Bronchus fibroblast of lung (primary cell): Measurements from ENCODE around the gene IL20RA. TPM values are rescaled to one million over a fixed set of nuclear protein-coding genes. Genes with fewer than 3 reads are reported as not detected.

Source experiments
- total RNA-seq: library from RNA; depleted of rRNA; stranded (reverse); fragments of >200 nt; gene quantifications from 2 replicates; pipeline ENCODE4 v1.2.3, GENCODE V29; 2015

IL20RA gene
- total RNA-seq = 0.17 and 0.45 TPM in 2 replicates

GRCh38 chr6:137044366-137045221, at the start of gene IL20RA:
IL20RA (minus strand) TSS chr6:137044965; CDS start chr6:137044728, 237 bp downstream.

Other genes starting within 250 kb of the IL20RA start
- 10.8 and 11.6 TPM in 2 replicates for gene PEX7, start 222.4 kb downstream of the IL20RA start, total RNA-seq
- not detected in 2 replicates for gene SLC35D3, start 122.7 kb downstream of the IL20RA start, total RNA-seq
- not detected in 2 replicates for gene IL22RA2, start 128.7 kb upstream of the IL20RA start, total RNA-seq
- 27.6 and 30.3 TPM in 2 replicates for gene IFNGR1, start 174.4 kb upstream of the IL20RA start, total RNA-seq